M059J (cell line): Measurements from ENCODE around the gene SCGB3A1. TPM values are rescaled to one million over a fixed set of nuclear protein-coding genes. Genes with fewer than 3 reads are reported as not detected.
A peak's percentile ranks its signal among the peaks of the same experiment; 100 is the strongest.

Source experiments
- DNase-seq: peaks from one replicate; pipeline ENCODE4 v3.0.0-alpha.2; 2012; ENCODE audit warnings: low read depth
- total RNA-seq: library from RNA; depleted of rRNA; stranded (reverse); fragments of >200 nt; shearing (Covaris generic); gene quantifications from 2 replicates; pipeline ENCODE4 v1.2.3, GENCODE V29; 2014; rRNA removed

Gene SCGB3A1
- total RNA-seq, 1 experiment from 2014 or later: not detected

DNA sequence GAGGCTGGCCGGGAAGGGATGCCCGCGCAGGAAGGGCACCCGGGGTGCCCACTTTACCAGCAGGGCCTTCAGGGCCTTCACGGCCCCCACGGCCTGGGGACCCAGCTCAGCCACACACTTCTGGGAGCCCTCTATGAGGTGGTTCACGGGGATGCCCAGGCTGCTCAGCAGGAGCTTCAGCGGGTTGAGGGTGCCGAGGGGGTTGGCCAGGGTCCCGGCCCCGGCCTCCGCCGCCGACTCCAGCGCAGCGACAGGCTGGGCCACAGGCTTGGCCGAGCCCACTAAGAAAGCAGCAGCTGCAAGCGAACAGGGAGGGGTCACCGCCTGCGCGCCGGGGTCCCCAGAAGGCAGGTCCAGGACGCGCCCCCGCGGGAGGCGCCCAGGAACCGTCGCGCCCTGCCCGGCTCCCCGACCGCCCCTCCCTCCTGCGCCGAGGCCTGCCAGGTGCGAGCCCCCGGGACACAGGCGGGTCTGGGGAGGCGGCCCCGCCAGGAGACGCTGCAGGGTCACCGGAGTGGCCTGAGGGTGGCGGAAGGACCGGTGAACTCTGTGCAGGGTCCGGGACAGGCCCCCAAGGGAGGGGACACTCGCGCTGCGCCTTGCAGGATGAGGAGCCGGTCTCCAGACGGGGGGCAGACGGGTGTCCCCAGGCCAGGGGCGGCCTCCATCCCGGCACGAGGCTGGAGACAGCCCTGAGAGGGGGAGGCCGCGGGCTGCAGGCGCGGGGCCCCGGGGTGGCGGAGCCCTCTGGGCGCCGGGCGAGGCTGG is 572 bp downstream of the SCGB3A1 start:
- no peak for DNase-seq

DNA sequence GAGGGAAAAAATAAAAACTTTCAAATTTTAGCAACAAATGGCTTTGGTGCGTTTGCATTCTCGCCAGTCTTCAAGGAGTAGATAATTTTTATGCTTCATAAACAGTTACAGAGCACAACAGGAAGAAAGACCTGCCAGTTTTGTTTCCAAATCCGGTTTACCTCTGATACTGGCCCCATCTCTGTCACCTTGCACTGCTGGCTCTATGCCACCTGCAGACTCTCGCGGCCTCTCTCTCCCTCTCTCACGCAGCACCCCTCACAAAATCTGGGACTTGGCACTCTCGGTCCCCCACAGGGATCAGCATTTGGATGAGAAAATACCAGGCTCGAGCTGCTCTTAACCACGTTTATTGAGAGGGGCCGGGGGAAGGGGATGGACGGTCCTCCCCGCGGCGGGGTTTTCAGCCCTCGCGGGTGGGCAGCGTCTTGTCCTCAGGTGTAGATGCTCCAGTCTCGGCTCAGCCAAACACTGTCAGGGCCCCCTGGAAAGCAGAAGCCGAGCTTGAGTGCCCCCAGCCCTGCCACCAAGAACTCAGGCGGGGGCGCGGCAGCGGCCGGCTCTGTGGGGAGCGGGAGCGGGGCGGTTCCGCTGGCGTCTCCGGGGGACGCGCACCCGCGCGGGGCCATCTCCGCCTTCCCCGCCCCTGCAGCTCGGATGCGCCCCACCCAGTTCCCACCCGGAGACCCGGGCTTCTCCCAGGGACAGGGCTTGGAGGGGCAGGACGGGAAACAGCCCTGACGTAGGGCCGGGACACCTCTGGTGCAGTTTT is 1.3 kb downstream of the SCGB3A1 start:
- no peak for DNase-seq

DNA sequence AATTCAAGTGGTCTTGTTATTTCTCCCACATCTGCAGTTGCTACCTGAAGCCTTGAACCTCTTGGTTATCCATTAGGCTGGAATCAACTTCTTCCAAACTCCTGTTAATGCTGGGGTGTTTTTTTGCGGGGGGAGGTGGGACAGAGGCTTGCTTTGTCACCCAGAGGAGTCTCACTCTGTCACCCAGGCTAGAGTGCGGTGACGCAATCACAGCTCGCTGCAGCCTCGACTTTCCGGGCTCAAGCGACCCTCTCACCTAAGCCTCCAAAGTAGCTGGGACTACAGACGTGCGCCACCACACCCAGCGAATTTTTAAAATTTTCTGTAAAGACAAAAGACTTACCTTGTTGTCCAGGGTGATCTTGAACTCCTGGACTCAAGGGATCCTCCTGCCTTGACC is 4.4 kb downstream of the SCGB3A1 start:
- no peak for DNase-seq

DNA sequence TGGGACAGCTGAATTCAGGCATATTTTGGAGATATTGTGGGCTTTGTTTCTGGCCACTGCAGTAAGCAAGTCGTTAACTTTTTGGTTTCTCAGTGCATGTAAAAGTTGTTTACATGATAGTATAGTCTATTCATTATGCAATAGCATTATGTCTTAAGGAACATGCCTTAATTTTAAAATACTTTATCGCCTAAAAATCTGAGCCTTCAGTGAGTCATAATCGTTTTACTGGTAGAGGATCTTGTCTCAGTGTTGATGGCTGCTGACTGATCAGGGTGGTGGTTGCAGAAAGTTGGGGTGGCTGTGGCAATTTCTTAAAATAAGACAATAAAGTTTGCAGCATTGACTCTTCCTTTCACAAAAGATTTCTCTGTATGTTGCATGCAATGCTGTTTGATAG is 5.1 kb downstream of the SCGB3A1 start:
- no peak for DNase-seq

DNA sequence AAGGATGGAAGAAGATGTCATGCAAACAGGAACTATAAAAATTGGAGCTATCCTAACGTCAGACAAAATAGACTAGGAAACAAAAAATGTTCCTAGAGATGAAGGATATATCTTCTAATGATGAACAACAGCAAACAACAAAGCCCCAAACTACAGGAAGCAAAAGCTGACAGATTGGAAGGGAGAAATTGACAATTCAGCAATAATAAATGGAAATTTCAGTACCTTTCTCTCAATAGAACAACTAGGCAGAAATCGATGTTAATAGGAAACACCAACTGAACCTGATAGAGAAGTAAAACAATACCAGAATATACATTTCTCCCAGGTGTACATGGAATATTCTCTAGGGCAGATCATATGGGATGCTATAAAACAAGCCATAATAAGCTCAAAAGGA is 7.6 kb downstream of the SCGB3A1 start:
- no peak for DNase-seq

DNA sequence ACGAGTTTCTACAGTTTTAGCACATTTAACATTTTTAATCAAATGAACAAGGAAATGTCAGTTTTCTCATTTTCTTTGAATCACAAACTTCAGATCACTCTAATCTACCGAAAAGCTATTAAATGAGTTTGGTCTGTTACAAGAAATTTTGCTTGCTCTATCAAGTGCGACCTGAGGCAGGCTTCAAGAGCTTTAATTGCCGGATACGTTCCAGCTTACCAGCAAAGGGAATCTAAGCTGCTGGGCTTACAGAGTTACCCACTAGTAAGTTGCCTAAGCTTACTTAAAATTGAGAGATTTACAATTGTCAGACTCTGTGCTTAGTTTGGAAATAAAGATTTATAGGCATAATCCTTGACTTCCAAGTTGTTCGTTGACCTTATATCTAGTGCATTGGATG is 10.6 kb downstream of the SCGB3A1 start:
- DNase-seq: no peak

DNA sequence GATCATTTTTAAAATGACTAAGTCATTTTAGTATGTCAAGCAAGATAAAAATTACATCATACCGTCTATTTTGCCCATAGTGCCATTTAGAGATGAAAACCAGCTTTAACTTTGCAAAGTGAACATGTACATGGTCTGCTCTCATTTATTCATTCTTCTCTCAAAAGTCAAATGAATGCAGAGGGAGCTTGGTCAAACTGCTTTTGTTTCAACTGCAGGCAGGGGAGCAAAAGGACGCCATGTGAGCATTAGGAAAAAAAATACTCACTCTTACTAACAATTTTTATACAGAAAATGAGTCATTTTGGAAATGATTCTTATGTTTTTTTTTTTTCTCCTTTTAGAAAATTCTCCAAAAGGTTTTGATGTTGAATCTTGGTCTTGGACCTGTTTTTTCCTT is 15.7 kb downstream of the SCGB3A1 start:
- DNase-seq: no peak

DNA sequence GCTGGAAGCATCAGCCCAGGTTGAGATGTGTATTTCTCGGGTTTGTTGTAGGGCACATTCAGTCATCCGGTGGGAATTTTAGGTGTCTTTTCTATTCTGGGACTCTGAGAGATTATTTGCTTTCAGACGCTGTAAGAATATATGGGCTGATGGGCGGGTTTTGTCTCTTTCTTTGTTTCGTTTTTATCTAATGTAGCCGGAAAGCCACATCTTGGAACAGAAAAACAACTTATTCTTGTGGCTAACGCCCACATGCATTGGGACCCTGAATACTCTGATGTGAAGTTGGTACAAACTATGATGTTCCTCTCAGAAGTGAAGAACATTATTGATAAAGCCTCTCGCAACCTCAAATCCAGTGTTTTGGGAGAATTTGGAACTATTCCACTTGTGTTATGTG is 22.4 kb downstream of the SCGB3A1 start:
- no peak for DNase-seq

DNA sequence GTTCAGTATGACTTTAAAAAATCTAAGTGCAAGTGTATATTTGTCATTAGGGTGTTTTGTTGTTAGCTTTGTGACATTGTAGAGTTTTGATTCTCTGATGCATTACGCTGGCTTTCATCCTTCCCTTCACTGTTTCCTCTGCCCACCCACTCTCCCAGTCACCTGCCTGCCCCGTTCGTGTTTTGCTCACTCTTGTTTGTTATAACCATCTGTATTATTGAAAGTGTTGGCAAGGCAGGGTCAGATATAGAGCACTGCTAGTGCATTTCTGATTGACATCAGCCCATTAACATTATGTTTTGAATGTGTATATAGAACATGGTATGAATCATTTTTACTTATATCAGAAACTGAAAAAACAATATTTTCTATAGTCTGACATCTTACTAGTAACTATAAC is 27.3 kb downstream of the SCGB3A1 start:
- DNase-seq: no peak

DNA sequence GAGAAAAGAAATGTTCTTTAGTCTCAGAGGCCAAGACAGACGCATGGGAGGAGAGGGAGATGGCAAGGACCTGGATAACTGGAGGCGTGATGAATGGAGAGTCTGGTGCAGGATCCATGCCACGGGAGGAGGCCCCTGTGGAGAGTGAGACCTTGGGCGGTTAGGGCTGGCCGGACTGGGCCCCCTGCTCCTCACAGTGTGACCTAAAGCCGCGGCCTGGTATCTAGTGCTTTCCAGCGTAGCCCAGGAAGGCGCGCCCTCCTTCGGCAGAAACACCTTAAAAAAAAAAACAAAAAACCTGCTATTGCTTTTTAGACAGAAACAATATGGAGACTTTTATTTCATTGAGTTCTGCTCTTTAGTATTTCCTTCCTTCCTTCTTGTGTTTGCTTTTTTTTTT is 33.1 kb downstream of the SCGB3A1 start:
- no peak for DNase-seq

DNA sequence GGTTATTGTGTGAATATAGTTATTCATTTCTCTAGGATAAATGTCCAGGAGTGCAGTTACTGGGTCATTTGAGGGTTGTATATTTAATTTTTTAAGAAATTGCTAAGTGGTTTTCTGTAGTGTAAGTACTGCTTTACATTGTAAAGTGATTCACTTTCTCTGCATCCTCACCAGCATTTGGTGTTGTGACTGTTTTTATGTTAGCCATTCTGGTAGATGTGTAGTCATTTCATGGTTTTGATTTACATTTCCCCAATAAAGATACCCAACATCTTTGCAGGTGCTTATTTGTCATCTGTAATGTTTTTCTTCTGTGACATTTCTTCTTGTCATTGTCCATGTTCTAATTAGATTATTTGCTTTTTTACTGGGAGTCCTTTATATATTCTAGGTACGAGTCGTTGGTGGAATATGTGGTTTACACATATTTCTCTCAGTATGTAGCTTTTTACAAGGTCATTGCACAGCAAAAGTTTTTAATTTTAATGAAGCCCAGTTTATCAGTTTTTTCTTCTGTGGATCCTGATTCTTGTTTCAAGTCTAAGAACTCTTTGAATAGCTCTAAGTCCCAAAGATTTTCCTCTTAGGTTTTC is 34.0 kb downstream of the SCGB3A1 start:
- peak; percentile 10 for DNase-seq

DNA sequence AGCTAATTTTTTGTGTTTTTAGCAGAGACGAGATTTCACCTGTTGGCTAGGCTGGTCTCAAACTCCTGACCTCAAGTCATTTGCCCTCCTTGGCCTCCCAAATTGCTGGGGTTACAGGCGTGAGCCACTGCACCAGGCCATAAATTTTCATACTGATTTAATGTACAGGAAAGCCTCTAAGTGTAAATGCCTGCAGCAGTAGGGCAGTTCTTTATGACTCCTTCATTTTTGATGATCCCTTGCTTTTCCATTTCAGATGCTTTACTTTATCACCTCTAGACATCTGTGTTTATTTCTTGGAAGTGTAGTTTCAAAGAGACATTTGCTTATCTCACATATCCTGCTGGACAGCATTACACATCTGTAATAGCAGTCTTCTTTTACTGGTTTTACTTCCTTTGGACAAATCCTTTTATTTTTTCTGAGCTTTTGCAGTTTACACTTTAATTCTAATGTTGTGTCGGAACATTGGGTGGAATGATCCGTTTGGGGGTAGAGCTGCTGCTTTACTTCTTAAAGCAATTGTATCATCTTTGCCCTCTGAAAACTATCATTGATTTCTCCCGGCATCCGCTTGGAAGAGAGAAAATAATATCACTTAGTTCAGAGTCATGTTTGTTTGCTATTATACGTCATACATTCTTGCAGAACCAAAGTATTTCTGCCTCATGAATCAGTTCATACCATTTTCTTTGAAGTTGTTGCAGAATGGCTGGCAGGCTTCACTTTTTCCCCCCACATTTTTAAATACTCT is 36.0 kb downstream of the SCGB3A1 start:
- DNase-seq: no peak

DNA sequence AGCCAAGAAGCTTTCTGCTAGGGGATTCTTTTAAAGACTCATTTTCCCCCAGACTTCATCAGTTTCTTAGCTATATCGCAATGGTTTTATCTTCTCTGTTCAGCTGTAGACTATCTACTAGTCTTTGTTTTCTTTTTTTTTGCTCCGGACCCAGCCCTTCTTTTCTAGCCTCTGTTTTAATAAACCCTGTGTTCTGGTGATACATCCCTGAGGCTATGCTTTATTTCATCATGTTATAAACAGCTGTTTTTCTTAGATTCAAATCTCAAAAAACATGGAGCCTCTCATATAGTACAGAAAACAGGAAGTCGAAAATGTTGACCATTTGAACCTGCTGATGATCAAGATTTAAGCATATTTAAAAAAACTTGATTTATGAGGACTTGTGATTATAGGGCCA is 37.8 kb downstream of the SCGB3A1 start:
- DNase-seq: no peak

DNA sequence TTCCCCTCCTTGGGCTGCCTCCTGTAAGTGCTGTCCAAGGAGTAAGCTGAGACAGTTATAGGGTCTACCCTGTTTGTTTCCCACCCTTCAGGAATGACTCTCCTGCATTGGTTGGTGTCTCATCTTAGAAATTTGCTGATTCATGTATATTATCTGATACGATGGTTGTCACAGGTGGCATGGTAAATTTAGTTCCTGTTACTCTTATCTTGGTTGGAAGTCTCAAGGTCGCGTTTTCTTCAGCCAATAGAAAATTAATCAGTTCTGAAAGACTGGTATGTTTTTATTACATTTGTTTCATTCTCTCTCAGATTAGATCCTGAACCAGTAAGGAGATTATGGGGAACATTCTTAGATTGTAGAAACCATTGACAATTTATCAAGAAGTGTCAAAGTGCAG is 42.7 kb downstream of the SCGB3A1 start:
- DNase-seq: no peak

DNA sequence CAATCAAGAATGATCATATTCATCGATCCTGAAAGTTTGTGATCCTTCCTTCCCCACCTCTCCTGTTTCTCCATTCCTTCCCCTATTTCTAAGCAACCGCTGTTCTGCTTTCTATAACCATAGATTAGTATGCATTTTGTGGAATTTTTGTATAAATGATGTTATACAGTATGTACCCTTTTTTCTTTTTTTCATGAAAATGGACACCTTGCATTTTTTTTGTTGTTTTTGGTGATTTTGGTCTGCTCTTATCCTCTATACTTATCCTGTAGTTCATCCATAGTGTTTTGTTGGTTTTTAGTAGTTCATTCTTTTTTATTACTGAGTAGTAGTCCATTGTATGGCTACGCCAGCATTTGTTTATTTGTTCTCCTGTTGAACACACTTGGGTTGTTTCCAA is 46.1 kb downstream of the SCGB3A1 start:
- no peak for DNase-seq

DNA sequence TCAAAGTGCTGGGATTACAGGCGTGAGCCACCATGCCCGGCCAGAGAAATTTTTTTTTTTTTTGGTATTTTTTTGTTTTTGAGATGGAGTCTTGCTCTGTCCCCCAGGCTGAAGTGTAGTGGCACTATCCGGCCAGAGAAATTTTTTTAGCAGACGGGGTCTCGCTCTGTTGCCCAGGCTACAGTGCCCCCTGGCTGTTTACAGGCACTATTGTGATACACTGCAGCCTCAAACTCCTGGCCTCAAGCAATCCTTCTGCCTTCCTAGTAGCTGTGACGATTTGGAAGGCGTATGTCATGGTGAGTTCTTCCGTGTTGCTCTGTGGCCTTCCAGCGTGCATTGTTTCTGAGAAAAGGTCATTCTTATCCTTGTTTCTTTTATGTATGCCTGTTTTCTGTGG is 49.6 kb downstream of the SCGB3A1 start:
- DNase-seq: no peak

Other genes with a start within 250 kb of the SCGB3A1 start
- gene GFPT2, start 238.2 kb downstream of the SCGB3A1 start, total RNA-seq: 1.9 and 6.2 TPM in 2 replicates
- gene CNOT6, start 97.1 kb downstream of the SCGB3A1 start, total RNA-seq: 14.9 and 22.2 TPM in 2 replicates
- not detected in 2 replicates for gene FLT4, start 58.1 kb upstream of the SCGB3A1 start, total RNA-seq
- not detected in 2 replicates for gene OR2Y1, start 148.6 kb upstream of the SCGB3A1 start, total RNA-seq
- gene MGAT1, start 211.3 kb upstream of the SCGB3A1 start, total RNA-seq: 66.3 and 107 TPM in 2 replicates